Endothelial cell of hepatic sinusoid (primary cell): ENCODE measurements around the gene NRROS.
"Not testable (repeated sequence)": the region's sequence is repeated elsewhere in the genome, so short reads cannot be mapped to it uniquely, and the experiment has no call there.

Experiments
- in situ Hi-C: cut with HindIII; loops from 2 replicates; pipeline ENCODE4 v1.10.0; 2017; ENCODE audit warnings: low sequenced_read_pairs

The NRROS gene

GRCh38 chr3:196624067-196624790 is 15.3 kb upstream of the NRROS start:
- in situ Hi-C loops, result no loop called here

- in situ Hi-C loops, result no loop called here
Observed at GRCh38 chr3:196624907-196625306, 14.6 kb upstream of the NRROS start.

DNA sequence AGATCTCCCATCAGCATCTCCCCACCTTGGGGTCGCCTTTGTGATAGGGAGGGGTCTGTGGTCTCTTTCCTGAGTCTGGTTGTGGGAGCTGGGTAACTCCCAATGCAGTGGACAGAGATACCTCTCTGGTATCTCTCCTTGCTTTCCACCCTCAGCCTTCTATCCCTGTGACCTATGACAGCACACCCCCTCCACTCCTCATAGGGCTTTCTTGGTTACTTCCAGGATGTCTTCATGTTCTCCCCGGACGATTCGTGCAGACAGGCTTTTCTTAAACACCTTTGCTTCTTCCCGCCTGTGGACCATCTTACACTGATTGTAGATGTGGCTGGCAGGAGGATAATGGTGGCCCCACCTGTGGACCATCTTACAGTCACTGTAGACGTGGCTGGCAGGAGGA is 14.2 kb upstream of the NRROS start:
- in situ Hi-C loops, result no loop called here

DNA sequence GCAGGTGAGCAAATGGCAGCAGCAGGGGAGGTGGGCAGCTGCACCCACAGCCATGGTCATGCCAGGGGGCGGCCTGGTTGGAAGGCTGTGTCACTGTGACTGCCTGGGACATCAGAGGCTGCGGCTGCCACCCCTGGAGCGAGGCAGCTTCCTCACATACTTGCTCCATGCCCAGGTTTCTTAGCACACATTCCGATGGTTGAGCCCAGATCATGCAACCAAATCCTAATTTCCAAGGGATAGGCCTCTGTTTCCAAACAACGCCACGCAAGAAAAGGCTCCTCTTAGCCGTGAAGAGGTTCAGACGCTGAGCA is 11.6 kb upstream of the NRROS start:
- in situ Hi-C loops, result no loop called here

- in situ Hi-C loops, result no loop called here
Observed at GRCh38 chr3:196629228-196629627, 10.3 kb upstream of the NRROS start.

DNA sequence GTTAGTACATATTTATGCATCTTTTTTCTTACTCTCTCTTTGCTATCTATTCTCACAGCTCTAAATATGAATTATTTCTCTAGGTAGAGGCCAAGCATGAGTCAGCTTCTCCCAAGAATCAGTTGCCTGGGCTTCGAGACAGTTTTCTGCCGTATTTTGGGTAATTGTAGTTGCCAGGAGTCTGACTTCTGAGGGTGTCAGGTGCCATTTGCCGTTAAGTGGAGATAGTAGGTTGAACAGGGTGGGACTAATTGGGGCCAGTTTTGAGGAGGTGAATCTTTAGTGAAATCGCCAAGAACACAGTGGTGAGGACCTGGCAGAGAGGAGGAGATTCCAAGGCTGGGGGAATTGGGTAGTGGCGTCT is 7.8 kb upstream of the NRROS start:
- in situ Hi-C loops, result no loop called here

GRCh38 chr3:196632046-196632751 is 7.3 kb upstream of the NRROS start:
- in situ Hi-C loops, result no loop called here

DNA sequence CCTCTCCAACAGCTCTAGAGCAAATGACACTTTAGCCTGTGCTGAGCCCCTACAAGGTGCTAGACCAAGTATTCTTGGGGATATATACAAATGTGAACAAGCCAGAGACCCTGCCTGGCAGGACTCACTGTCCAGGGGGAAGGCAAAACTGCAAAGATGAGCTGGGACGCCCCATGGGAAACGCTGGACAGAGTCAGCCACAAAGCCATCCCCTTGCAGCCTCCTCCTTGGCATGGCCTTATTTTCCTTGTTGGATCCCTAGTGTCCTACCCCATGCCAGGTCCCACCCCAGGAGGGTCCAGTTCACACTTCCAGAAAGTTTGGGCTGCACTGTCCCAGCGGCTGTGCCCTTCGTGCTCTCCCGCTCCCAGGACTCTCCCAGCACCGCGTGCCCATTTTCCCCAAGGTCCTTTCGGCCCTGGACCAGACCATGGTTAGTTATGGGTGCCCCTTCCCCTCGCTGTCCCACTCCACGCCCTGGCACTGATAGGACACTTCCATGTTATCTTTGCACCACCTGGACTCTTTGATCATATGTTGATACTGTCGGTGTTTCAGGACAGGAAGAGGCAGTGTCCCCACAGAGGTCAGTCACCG is 5.8 kb upstream of the NRROS start:
- in situ Hi-C loops, result no loop called here

DNA sequence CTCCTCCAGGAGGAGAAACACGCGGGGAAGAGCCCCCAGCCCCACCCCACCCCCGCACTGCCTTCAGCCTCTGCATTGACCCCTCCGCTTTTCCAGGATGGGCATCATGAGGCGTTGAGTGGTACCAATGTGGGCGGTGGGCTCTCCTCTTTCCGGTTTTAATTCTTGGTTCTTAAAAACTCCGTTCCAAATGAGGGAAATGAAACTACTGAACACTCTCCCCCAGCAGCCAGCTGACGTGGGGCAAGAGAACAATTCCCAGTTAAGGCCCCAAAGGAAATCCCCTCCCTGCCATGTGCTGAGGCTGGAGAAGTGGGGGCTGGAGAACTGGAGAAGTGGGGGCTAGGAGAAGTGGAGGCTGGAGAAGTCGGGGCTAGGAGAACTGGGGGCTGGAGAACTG is 5.3 kb upstream of the NRROS start:
- in situ Hi-C loops, result no loop called here

DNA sequence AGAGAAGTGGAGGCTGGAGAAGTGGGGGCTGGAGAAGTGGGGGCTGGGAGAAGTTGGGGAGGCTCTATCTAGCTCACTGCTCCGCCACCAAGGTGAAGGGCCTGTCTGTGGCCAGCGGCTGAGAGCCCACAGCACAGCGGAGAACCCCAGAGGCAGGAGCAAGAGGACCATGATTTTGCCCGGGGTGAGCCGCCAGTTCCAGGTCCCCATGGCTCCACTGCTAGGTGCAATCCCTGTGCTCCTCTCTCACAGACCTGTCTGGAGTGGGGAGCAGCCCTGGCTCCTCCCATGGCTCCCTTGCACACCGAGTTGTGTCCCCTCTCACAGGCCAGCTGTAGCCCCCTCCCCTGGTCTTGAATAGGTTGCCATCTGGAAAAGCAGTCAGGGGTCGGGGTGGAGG is 4.7 kb upstream of the NRROS start:
- in situ Hi-C loops, result no loop called here

- in situ Hi-C loops, result no loop called here
Observed at GRCh38 chr3:196636369-196637349, 2.8 kb upstream of the NRROS start.

DNA sequence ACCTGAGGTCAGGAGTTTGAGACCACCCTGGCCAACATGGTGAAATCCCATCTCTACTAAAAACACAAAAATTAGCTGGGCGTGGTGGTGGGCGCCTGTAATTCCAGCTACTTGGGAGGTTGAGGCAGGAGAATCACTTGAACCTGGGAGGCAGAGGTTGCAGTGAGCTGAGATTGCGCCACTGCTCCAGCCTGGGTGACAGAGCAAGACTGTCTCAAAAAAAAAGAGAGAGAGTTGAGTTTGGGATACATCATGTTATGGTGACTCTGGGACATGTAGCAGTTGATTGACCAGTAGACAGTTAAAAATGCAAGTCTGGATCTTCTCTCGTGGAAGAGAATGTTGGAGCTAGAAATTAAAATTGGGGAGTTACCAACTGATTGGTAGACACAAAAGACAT is 1.6 kb upstream of the NRROS start:
- in situ Hi-C loops, result not testable (repeated sequence)

DNA sequence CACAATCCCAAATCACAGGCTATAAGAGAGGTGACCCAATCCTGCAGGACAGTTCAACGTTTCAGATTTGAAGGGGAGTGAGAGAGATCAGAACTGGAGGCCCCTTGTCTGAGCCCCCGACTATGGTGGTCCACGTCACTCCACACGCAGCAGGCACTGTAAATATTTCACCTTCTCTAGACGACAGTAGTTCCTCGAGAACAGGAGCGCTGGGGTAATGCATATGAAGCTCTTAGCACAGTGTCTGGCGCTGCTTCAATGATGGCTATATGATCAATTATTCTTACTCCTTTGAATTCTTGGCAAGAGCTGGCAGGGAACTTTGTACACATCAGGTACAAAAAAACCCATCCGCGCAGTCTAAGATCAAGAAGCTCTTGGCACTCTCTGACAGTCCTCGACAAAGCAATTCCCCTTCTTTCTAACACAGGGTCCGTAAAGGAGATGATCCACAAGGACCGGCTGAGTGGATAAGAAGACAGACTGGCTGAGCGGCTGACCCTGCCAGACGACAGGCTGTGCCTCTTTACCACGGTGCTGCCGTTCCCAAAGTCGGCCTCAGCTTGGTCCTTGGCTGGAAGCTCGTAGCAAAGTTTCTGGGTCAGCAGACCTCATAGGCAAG is 522 bp upstream of the NRROS start:
- in situ Hi-C loops, result no loop called here

- in situ Hi-C loops, result no loop called here
Observed at GRCh38 chr3:196640297-196641018, 964 bp downstream of the NRROS start.

DNA sequence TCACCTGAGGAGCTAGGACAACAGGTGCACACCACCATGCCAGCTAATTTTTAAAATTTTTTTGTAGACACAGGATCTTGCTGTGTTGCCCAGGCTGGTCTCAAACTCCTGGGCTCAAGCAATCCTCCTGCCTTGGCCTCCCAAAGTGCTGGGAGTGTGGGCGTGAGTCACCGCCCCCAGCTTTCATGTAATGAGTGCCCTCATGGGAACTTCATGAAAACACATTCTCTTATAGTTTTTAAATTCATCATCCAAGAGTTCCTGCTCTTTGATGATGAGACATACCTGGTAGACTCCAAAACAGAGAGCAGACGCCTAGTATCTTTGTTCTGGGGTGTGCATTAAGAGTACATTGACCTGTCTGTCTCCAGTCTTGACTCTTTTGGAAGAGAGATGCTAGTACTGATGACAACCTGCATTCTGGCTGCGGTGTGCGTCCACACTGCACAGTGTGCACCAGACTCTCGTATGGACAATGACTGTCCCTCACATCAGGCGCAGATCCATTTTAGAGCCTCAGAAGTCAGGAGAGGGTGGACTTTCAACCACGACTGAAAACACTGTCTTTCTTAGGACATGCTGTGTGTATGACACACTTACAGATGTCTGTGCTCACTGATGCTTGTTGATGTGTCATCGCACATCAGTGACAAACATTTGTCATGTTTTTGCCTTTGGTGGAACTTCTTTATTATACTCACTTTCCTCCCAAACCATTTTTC is 2.0 kb downstream of the NRROS start:
- in situ Hi-C loops, result no loop called here

GRCh38 chr3:196642434-196642833 is 2.9 kb downstream of the NRROS start:
- in situ Hi-C loops, result no loop called here

DNA sequence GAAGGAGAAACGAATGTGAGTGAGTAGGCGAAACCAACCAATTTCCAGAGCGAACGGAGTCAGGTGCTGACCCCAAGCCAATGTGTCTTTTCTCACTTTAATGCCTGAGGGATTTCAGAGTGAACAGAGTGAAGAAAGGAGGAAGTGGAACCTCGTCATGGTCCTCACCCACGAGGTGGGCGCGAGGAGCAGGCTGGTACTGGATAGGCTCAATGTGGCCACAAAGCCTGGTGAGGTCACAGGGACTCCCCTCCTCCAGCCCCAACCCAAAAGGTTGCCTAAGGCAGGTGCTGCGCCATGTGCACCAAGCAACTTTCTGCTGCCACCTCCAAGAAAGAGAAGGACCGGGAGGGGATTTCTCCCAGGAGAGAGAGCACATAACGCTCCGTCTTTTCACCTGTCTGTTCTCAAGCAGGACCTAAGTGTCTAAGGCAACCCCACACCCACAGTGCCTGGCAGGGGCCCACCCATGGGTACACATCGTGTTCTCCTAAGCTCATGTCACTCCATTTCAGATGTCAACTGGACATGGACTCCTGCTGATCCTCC is 3.8 kb downstream of the NRROS start:
- in situ Hi-C loops, result no loop called here

GRCh38 chr3:196643761-196644160 is 4.3 kb downstream of the NRROS start:
- in situ Hi-C loops, result no loop called here

DNA sequence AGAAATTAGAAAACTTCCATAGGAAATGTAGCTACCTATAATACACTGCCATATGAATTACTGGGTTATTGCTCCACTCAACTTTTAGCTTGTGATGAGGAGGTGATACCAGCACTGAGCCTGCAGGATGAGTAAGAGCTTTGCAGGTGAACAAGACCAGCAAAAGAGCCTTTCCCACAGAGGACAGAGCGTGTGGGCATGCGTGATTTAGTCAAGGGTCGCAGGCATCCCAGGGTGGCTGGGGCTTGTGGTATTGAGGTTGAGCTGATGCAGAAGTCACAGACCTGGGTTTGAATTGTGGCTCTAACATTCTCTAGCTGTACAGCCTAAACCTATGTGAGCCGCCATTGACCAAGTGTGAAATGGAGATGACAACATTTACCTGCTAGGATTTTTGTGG is 5.6 kb downstream of the NRROS start:
- in situ Hi-C loops, result no loop called here
